ENCODE data around the gene PLP2. TPM values are rescaled to one million over a fixed set of nuclear protein-coding genes. Genes with fewer than 3 reads are reported as not detected.

The PLP2 gene
- polyA plus RNA-seq, 2 of the 4 experiments (the other 2 are of a cell fraction) = 164 to 209 TPM

GRCh38 chrX:49197543-49198087, 25.9 kb downstream of the PLP2 start:
- ChIA-PET POLR2A (no interaction called here), CTCF (no interaction called here)
- Histone ChIP-seq H3K9me3 (no peaks in the 10 kb centered on the region), H3K4me1 (peaks cover 9% of the 10 kb centered on the region; the same call in 1 of the 3 replicates), H3K4me3 (no peak overlapping the region), H3K4me2 (no peak overlapping the region), H3K27ac (no peak overlapping the region)
- no peak for FAIRE-seq
- WGBS (ENCODE audit: missing lambda C conversion rate) = 56% methylated on average over 5 of the region's 13 CpGs
- no peak for ATAC-seq
- TF ChIP-seq EHMT2 (IDR thresholded peaks at IDR 0.05; ENCODE audit: low read depth) (no peak), HOXB13 (CRISPR knock-in tag; IDR thresholded peaks at IDR 0.05; ENCODE audit: low read depth) (no peak), CHD4 (IDR thresholded peaks at IDR 0.05; ENCODE audit: borderline replicate concordance) (no peak), POLR2AphosphoS2 (conservative IDR thresholded peaks at IDR 0.05; ENCODE audit: low read length) (no peak), PHF8 (IDR thresholded peaks at IDR 0.05; ENCODE audit: borderline replicate concordance, low read depth) (no peak), CHD2 (IDR thresholded peaks at IDR 0.05; ENCODE audit: low read length, partially characterized antibody) (no peak)
- no peak for DNase-seq (ENCODE audit: low read depth in 1 of 2, low spot score in 1 of 2)

GRCh38 chrX:49198540-49199314, 27.0 kb downstream of the PLP2 start:
- Histone ChIP-seq H3K4me2 (peak overlapping the region; percentile 70; the same call in 2 of the 3 replicates), H3K4me3 (no peak overlapping the region), H3K27ac (no peak overlapping the region), H3K9me3 (no peaks in the 10 kb centered on the region), H3K4me1 (peaks cover 9% of the 10 kb centered on the region; the same call in 1 of the 3 replicates)
- WGBS (ENCODE audit: missing lambda C conversion rate) = 20% methylated on average over 8 of the region's 12 CpGs
- ATAC-seq = no peak
- no peak for DNase-seq (ENCODE audit: low read depth in 1 of 2, low spot score in 1 of 2)
- ChIA-PET CTCF (no interaction called here), POLR2A (no interaction called here)
- TF ChIP-seq KDM1A (IDR thresholded peaks at IDR 0.05; ENCODE audit: low read depth) = no peak
- TF ChIP-seq KDM5A (IDR thresholded peaks at IDR 0.05) = no peak
- TF ChIP-seq FOSB (CRISPR knock-in tag; IDR thresholded peaks at IDR 0.05) = no peak
- no peak for TF ChIP-seq HOXA7 (CRISPR knock-in tag; IDR thresholded peaks at IDR 0.05)
- no peak for TF ChIP-seq CHD4 (IDR thresholded peaks at IDR 0.05; ENCODE audit: borderline replicate concordance)
- no peak for TF ChIP-seq ZC3H11A (IDR thresholded peaks at IDR 0.05)
- TF ChIP-seq BHLHE40 (IDR thresholded peaks at IDR 0.05; ENCODE audit: low read depth, low read length) = no peak
- no peak for TF ChIP-seq MAX (IDR thresholded peaks at IDR 0.05)
- TF ChIP-seq HMGXB4 (CRISPR knock-in tag; IDR thresholded peaks at IDR 0.05; ENCODE audit: borderline replicate concordance) = no peak
- FAIRE-seq = no peak

GRCh38 chrX:49199315-49199595, 27.6 kb downstream of the PLP2 start:
- DNase-seq (ENCODE audit: low read depth in 1 of 2, low spot score in 1 of 2) (no peak), FAIRE-seq (no peak), ATAC-seq (no peak)
- WGBS (ENCODE audit: missing lambda C conversion rate) = 16% methylated on average over 9 of the region's 11 CpGs
- ChIA-PET POLR2A (no interaction called here), CTCF (no interaction called here)
- no peak for TF ChIP-seq SREBF2 (IDR thresholded peaks at IDR 0.05)
- no peak for TF ChIP-seq NR3C1 (IDR thresholded peaks at IDR 0.05)
- no peak for TF ChIP-seq TP53 (CRISPR knock-in tag; IDR thresholded peaks at IDR 0.05)
- no peak for TF ChIP-seq MAX (IDR thresholded peaks at IDR 0.05)
- no peak for TF ChIP-seq CTCF (IDR thresholded peaks at IDR 0.05)
- no peak for TF ChIP-seq MAZ (IDR thresholded peaks at IDR 0.05; ENCODE audit: borderline replicate concordance, low read depth, low read length)
- TF ChIP-seq NPAS2 (CRISPR knock-in tag; IDR thresholded peaks at IDR 0.05; ENCODE audit: borderline replicate concordance) = no peak
- no peak for TF ChIP-seq NFE2L2 (conservative IDR thresholded peaks at IDR 0.05; ENCODE audit: low read length)
- TF ChIP-seq ZC3H11A (IDR thresholded peaks at IDR 0.05) = no peak
- no peak for TF ChIP-seq HOXB13 (CRISPR knock-in tag; IDR thresholded peaks at IDR 0.05; ENCODE audit: low read depth)
- no peak for TF ChIP-seq HES2 (IDR thresholded peaks at IDR 0.05)
- no peak for TF ChIP-seq JUNB (IDR thresholded peaks at IDR 0.05)
- no peak for TF ChIP-seq RNF2 (IDR thresholded peaks at IDR 0.05; ENCODE audit: borderline replicate concordance, low read depth)
- TF ChIP-seq ELK1 (IDR thresholded peaks at IDR 0.05; ENCODE audit: low read depth, low read length) = no peak
- no peak for TF ChIP-seq RFX5 (IDR thresholded peaks at IDR 0.05)
- Histone ChIP-seq H3K9me3 (no peaks in the 10 kb centered on the region), H3K4me3 (peak overlapping the region; percentile 42; the same call in 2 of the 3 replicates), H3K4me2 (peak overlapping the region; percentile 70), H3K4me1 (peaks cover 9% of the 10 kb centered on the region; the same call in 1 of the 3 replicates), H3K27ac (no peak overlapping the region; a peak in 1 of 6 replicates)
